Cortex of kidney (tissue), 1 donor: ENCODE results near the gene MYL12B.
"Not testable (repeated sequence)": the region's sequence is repeated elsewhere in the genome, so short reads cannot be mapped to it uniquely, and the experiment has no call there.

ENCODE experiments used
- DNase-seq: peaks from one replicate; lab custom pipeline; 2025; lab: John Stamatoyannopoulos, UW

Gene MYL12B

GRCh38 chr18:3261373-3262233 lies at the start of gene MYL12B:
TSS of gene MYL12B (plus strand) at chr18:3262133. CDS start at chr18:3272899, 10,766 bp downstream.
- DNase-seq, result no peak

DNA sequence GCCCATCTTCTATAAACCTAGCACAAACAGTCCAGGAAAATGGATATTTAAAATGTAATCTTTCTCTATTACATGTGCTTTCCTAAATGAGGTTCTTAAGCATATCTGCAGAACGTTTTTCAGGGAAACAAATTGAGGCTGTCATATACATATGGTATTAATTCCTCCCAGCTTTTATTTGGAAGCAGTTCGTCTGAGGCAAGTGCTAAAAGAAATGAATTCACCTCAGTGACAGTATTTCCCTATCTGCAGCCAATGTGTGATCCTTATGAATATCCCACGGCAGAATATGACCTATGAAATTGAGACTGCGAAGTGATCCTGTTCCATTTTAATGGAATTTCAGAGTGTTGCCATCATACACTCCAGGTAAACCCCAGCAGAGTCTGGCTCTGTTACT lies 49.3 kb upstream of the MYL12B start:
- no peak for DNase-seq

GRCh38 chr18:3213300-3214059 lies 48.5 kb upstream of the MYL12B start:
- no peak for DNase-seq

- DNase-seq, result no peak
These were observed 46.9 kb upstream of the MYL12B start for GRCh38 chr18:3214855-3215637.

DNA sequence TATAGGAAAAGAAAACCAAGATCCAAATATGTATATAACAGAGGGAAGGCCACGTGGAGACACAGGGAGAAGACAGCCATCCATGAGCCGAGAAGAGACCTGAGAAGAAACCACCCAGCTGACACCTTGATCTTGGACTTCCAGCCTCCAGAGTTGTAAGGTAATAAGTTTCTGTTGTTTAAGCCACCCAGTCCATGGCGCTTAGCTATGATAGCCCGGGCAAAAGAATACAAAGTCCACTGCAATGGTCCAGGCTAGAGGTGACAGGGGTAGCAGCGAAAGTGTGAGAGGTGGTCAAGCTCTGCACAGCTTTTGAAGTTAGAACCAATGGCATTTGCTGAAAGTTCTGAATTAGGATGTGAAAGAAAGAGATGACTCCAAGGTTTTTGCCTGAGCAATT lies 44.9 kb upstream of the MYL12B start:
- DNase-seq, result no peak

- DNase-seq, result no peak
These were observed 43.8 kb upstream of the MYL12B start for GRCh38 chr18:3217948-3218647.

- no peak for DNase-seq
These were observed 43.1 kb upstream of the MYL12B start for GRCh38 chr18:3218819-3219218.

DNA sequence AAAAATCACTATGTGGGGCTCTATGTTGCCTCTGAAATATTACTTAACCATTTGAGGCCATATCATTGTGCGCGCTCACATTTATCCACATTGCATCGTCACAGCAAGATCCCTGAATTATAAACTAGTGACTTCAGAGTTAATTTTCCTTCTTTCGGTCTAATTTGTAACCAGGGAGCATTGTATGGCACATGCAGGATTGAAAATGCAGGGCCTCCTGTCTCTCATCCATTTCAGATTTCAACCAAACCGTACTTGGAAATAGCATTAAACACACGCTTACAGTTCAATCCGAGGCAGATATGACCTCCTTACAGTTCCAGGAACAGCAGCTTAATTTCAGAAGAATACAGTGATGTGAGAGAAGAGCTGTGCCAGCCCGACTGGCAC lies 42.7 kb upstream of the MYL12B start:
- no peak for DNase-seq

GRCh38 chr18:3219631-3220335 lies 42.1 kb upstream of the MYL12B start, which contains the start of gene MYOM1:
TSS of gene MYOM1 (minus strand) at chr18:3219968. CDS start at chr18:3215223, 4,745 bp downstream.
- no peak for DNase-seq

- not testable (repeated sequence) for DNase-seq
These were observed 41.1 kb upstream of the MYL12B start for GRCh38 chr18:3220868-3221267.

DNA sequence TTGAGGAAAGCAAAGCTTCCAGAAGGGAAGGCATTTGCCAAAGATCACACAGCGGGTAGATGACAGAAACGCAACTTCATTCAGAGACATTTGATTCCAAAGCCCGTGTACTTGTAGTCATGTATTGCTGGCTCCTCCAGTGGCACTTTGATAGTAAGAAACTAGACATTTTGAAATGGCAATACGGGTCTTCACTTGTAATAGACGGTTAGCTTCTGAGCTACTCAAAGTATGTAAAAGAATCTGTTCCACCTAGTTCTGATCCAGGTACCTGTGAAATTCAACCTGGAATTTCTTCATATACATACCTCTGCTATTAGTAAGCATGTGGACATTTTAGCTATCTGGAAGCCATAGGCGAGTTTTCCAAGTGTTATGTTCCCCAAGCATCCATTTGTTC lies 40.4 kb upstream of the MYL12B start:
- no peak for DNase-seq

DNA sequence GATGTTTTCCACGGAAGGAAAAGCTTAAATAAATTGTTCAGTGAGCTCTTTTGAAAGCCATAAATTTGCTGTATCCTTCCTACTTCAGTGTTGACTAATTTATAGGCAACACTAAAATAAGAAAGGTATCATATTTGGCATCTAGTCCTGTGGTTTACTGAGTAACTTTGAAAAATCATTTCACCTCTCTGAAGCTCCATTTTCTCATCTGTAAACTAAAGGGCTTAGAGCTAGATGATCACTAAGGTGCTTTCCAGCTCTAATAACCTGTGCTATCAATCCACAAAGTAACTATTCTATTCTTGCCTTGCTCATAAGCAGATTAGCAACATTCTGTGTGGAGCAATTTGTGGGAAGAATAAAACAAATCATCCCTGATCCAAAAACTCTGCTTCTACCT lies 38.6 kb upstream of the MYL12B start:
- no peak for DNase-seq

GRCh38 chr18:3224223-3224622 lies 37.7 kb upstream of the MYL12B start:
- no peak for DNase-seq

GRCh38 chr18:3225588-3225987 lies 36.3 kb upstream of the MYL12B start:
- DNase-seq, result no peak

DNA sequence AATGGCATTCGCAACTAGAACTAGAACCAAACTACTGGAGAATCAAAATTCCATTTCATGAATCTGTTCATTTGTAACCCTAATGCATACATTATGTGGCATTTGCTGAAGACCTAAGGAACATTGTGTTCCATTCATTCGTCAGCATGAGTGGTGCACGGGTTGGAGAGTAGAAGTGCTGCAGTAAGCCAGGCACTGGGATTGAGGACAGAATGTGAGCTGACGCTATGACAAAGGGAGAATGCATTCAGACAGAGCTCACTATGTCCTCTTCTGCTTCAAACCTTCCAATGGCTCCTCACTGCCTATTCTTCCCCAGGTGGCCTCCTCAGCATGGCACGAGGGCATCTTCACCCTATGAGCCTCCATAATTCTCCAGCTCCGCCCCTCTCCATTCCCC lies 35.9 kb upstream of the MYL12B start:
- no peak for DNase-seq

GRCh38 chr18:3230401-3231334 lies 31.3 kb upstream of the MYL12B start:
- DNase-seq, result no peak

GRCh38 chr18:3233004-3233403 lies 28.9 kb upstream of the MYL12B start:
- DNase-seq, result no peak

DNA sequence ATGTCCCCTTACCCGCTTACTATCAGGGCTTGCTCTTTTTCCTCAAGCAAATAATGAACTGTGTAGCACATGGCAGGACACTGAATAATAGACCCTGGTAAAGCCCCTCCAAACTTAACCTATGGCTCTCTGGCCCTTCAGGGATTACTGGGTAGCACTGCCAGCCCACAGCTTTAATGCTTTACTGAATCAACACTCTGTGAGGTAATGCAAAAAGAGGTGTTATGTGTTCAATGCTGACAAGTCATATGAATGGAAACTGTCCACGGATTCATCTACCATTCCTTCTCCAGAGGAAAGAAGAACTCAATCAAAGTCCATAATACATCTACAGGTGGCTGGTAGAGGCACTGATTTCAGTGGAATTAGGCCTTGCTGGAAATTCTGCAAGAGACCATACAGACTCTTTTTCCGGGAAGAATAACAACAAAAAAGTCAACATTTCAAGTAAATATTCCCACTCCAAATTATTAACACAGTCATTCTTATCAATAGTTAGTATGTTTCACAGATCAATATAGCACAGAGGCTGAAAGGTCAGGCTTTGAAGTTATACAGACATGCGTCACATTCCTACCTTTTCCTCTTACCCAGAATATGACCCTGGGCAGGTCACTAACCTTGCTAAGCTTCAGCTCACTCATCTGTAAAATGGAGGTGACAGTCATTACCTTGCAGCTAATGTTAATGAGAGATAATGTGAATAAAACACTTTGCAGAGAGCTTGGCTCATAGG lies 28.3 kb upstream of the MYL12B start:
- no peak for DNase-seq

- DNase-seq, result no peak
These were observed 27.5 kb upstream of the MYL12B start for GRCh38 chr18:3234457-3234856.
